Activated CD4-positive, CD25-positive, alpha-beta regulatory T cell treated with anti-CD3 and anti-CD28 coated beads, Interleukin-2, amount 50 U/mL, for 24 hours (primary cell): ENCODE measurements around the gene ANGPTL8.

Experiments used
- ATAC-seq, 2 donors: fragments of 150-1000 bp; cut with Tn5 transposase; one replicate each; pipeline ENCODE4 v1.10.0; 2021; ENCODE audit warnings: mild to moderate bottlenecking in 1 of 2, moderate library complexity in 1 of 2

Gene ANGPTL8

GRCh38 chr19:11204076-11204602 lies 35.3 kb upstream of the ANGPTL8 start:
- no peak for ATAC-seq

GRCh38 chr19:11204943-11205349 lies 34.5 kb upstream of the ANGPTL8 start:
- no peak for ATAC-seq

GRCh38 chr19:11205939-11206570 lies 33.4 kb upstream of the ANGPTL8 start:
- no peak for ATAC-seq

GRCh38 chr19:11208561-11209471 lies 30.6 kb upstream of the ANGPTL8 start:
- no peak for ATAC-seq

GRCh38 chr19:11209839-11210655 lies 29.4 kb upstream of the ANGPTL8 start:
- no peak for ATAC-seq

GRCh38 chr19:11210656-11210928 lies 28.8 kb upstream of the ANGPTL8 start:
- no peak for ATAC-seq

GRCh38 chr19:11214387-11214786 lies 25.0 kb upstream of the ANGPTL8 start:
- ATAC-seq = no peak

- ATAC-seq = no peak
These were observed 18.3 kb upstream of the ANGPTL8 start for GRCh38 chr19:11221082-11221598.

GRCh38 chr19:11223200-11223599 lies 16.2 kb upstream of the ANGPTL8 start:
- no peak for ATAC-seq

GRCh38 chr19:11224429-11224828 lies 15.0 kb upstream of the ANGPTL8 start:
- ATAC-seq = no peak

GRCh38 chr19:11225172-11225571 lies 14.2 kb upstream of the ANGPTL8 start:
- no peak for ATAC-seq

- no peak for ATAC-seq
These were observed 13.6 kb upstream of the ANGPTL8 start for GRCh38 chr19:11225815-11226214.

GRCh38 chr19:11226716-11227166 lies 12.7 kb upstream of the ANGPTL8 start:
- no peak for ATAC-seq

- no peak for ATAC-seq
These were observed 12.1 kb upstream of the ANGPTL8 start for GRCh38 chr19:11227195-11227886.

- ATAC-seq = no peak
These were observed 8.6 kb upstream of the ANGPTL8 start for GRCh38 chr19:11230621-11231386.

GRCh38 chr19:11232555-11232954 lies 6.9 kb upstream of the ANGPTL8 start:
- no peak for ATAC-seq

GRCh38 chr19:11233073-11233472 lies 6.3 kb upstream of the ANGPTL8 start:
- ATAC-seq = no peak

- no peak for ATAC-seq
These were observed 4.8 kb upstream of the ANGPTL8 start for GRCh38 chr19:11234486-11235075.

GRCh38 chr19:11236324-11237301 lies 2.8 kb upstream of the ANGPTL8 start:
- no peak for ATAC-seq

- no peak for ATAC-seq
These were observed 2.1 kb upstream of the ANGPTL8 start for GRCh38 chr19:11237321-11237720.
